GM12874 (cell line): ENCODE data around the gene PCDH9.
A peak's percentile ranks its signal among the peaks of the same experiment; 100 is the strongest.

Source experiments
- TF ChIP-seq, protein P1 (sequence below): IDR thresholded peaks from 2 replicates; pipeline ENCODE4 v1.5.1; 2011; ENCODE audit warnings: low read depth, mild to moderate bottlenecking, control low read depth, low read length, moderate library complexity; ENCODE audit not compliant: insufficient read depth

Gene PCDH9

DNA sequence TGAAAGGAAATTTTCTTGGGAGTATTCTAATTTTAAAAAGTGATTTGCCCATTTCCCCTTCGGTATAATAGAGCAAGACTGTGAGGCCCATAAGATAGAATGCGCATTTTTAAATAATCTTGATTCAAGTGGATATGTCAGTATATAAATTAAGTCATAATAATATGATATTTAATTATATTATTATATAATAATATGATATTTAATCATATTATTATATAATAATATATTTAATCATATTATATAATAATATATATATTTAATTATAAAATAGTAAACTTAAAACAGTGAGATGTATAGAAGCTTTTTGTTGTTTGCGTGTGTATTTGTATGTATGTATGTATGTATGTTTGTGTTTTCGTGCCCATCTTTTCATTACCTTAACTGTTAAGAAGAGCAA lies 682.5 kb downstream of the PCDH9 start:
- TF ChIP-seq, protein P1, sequence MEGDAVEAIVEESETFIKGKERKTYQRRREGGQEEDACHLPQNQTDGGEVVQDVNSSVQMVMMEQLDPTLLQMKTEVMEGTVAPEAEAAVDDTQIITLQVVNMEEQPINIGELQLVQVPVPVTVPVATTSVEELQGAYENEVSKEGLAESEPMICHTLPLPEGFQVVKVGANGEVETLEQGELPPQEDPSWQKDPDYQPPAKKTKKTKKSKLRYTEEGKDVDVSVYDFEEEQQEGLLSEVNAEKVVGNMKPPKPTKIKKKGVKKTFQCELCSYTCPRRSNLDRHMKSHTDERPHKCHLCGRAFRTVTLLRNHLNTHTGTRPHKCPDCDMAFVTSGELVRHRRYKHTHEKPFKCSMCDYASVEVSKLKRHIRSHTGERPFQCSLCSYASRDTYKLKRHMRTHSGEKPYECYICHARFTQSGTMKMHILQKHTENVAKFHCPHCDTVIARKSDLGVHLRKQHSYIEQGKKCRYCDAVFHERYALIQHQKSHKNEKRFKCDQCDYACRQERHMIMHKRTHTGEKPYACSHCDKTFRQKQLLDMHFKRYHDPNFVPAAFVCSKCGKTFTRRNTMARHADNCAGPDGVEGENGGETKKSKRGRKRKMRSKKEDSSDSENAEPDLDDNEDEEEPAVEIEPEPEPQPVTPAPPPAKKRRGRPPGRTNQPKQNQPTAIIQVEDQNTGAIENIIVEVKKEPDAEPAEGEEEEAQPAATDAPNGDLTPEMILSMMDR: no peak

DNA sequence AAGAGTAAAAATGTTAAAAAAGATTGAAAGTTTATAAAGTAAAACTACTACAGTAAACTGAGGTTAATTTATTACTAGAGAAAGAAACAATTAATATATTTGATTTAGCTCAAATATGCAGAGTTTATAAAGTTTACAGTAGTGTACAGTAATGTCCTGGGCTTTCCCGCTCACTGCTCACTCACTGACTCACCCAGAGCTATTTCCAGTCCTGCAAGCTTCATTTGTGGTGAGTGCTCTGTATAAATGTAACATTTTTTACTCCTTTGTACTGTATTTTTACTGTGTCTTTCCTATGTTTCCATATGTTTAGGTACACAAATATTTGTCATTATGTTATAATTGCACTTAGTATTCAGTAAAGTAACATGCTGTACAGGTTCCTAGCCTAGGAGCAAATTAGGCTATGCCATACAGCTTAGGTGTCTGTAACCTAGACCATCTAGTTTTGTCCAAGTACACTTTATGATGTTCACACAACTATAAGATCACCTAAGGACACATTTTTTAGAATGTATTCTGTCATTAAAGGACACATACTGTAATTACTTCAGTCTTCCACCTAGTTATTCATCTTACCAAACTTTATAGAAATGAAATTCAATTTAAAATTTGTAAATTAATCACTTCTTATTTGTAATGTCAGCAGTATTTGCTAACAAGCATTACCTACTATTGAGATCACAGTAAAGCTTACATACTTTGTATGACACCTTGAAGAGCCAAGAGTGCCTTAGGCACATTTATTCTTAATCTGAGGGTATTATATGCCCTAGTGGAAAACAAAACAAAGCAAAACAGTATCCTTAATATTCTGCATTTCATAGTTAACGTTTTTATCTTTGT lies 683.4 kb downstream of the PCDH9 start:
- TF ChIP-seq, protein P1: no peak

DNA sequence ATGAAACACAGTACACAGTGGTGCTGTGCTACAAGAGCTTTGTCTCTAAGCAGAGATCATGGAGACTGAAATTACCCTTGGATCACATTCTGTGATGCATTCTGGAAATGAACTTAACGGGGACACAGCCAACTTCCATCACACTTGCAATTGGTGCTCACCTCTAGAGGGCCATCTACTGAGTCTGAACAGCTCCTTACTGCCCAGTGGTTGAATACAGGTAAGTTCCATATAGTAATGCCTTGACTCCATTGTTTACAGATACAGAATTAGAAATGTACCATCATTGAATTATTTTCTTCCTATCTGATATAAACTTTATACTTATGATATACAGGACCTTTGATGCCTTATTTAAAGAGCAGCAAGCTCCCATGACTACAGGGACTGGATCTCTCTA lies 686.4 kb downstream of the PCDH9 start:
- TF ChIP-seq, protein P1: 0 out of 2 replicates have a peak, but pooled peaks have one; percentile 24

DNA sequence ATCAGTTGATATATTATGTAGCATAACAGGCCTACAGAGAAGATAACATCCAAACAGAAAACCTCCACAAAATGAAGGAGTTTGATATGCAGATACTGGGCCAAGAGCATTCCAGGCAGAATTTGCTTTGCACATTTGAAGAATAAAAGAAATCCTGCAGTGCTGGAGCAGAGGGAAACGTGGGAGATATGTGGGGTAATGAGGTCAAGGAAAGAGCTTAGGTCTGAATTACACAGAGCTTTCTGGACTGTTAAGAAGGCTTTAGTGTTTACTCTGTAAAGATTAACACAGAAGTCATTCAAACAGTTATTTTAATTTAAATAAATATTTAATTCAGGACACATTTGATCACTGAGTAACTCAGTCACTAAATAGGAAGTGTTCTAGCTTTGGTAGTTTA lies 692.7 kb downstream of the PCDH9 start:
- TF ChIP-seq, protein P1: no peak

DNA sequence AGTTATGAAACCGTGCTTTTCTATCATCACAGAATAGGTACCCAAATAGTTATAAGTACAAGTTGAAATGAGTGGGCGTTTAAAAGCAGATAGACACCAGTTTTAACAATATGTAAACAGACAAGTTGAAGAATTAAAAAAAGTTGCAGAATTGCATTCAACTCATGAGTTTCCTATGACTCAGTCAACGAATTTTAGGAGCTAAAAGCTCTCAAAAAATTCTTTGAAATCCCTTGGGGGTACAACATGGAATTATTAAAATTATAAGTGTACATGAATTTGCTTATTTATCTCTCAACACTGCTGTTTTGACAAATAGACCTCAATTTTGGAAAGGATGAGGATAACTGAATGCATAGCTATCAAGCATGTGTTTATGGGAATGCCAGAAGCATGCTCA lies 693.4 kb downstream of the PCDH9 start:
- TF ChIP-seq, protein P1: no peak

DNA sequence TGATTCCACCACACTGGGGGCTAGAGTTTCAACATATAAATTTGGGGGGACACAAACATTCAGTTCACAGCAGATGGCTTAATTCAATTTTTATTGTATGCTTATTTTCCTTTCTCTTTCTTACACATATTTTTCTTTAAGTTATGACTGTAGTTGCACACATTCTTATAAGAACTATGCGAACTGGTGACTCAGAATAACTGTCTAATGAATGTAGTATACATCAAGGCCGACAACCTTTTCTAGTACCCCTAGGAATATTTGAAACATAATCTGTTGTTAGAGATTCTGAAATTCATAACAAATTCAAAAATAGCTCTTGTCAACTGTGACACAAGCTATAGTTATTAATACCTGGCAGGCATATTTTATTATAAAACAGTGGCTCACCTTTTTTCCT lies 695.6 kb downstream of the PCDH9 start:
- TF ChIP-seq, protein P1: no peak

DNA sequence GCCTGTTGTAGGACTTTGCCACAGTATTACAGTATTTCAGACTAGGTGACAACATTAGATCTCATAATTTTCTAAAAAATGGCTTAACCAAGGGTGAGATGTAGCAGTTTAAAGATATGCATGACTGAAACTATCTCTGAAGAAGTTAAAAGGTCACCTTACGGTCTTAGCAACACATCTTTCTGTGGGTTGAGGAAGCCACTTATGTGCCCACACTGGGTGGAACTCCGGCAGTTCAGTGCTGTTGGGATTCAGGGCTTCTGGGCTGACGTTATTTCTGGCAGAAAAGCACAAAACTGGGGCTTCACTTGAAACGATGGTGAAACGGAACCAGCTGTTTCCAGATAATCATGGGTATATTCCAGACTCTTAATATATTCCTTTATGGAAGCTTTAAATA lies 697.3 kb downstream of the PCDH9 start:
- TF ChIP-seq, protein P1: no peak
